Osteocyte (in vitro differentiated cells): Measurements from ENCODE around the gene CRYGC. TPM values are rescaled to one million over a fixed set of nuclear protein-coding genes. Genes with fewer than 3 reads are reported as not detected.

ENCODE experiments used
- DNase-seq: peaks from one replicate; pipeline ENCODE4 v3.0.0; 2021; ENCODE audit warnings: mixed read lengths; ENCODE audit not compliant: unreplicated experiment; ENCODE audit errors: extremely low spot score
- H3K27ac Mint-ChIP-seq: one replicate; pipeline ENCODE4 v1.8.0; 2021; ENCODE audit warnings: mild to moderate bottlenecking, mixed read lengths; ENCODE audit not compliant: unreplicated experiment
- H3K27me3 Mint-ChIP-seq: one replicate; pipeline ENCODE4 v1.8.0; 2021; ENCODE audit warnings: mixed read lengths; ENCODE audit not compliant: unreplicated experiment
- H3K36me3 Mint-ChIP-seq: one replicate; pipeline ENCODE4 v1.8.0; 2021; ENCODE audit warnings: mixed read lengths; ENCODE audit not compliant: unreplicated experiment
- H3K4me1 Mint-ChIP-seq: one replicate; pipeline ENCODE4 v1.8.0; 2021; ENCODE audit warnings: mixed read lengths; ENCODE audit not compliant: unreplicated experiment
- H3K4me3 Mint-ChIP-seq: one replicate; pipeline ENCODE4 v1.8.0; 2021; ENCODE audit warnings: mild to moderate bottlenecking, moderate library complexity, mixed read lengths; ENCODE audit not compliant: unreplicated experiment
- H3K9me3 Mint-ChIP-seq: one replicate; pipeline ENCODE4 v1.8.0; 2021; ENCODE audit warnings: mixed read lengths; ENCODE audit not compliant: unreplicated experiment
- CTCF ChIP-seq: fragments of 200-600 bp; sonication (generic); IDR thresholded peaks from 2 replicates; pipeline ENCODE4 v1.5.0; 2021; ENCODE audit warnings: antibody characterized with exemption, mild to moderate bottlenecking, moderate library complexity
- total RNA-seq: library from RNA; stranded (reverse); gene quantifications from 2 replicates; pipeline ENCODE4 v1.2.1, GENCODE V29; 2021

Gene CRYGC
- total RNA-seq, 1 donor from 2014 or later = not detected

GRCh38 chr2:208098267-208098666, 31.4 kb downstream of the CRYGC start:
- Mint-ChIP-seq H3K9me3 (no peaks in the 10 kb centered on the region), H3K4me1 (peaks cover 3% of the 10 kb centered on the region), H3K27me3 (peaks cover 4% of the 10 kb centered on the region), H3K27ac (no peak overlapping the region), H3K36me3 (no peaks in the 10 kb centered on the region), H3K4me3 (no peak overlapping the region)
- DNase-seq = no peak
- no peak for TF ChIP-seq CTCF

- no peak for TF ChIP-seq CTCF
- no peaks in the 10 kb centered on the region for H3K36me3 Mint-ChIP-seq
- no peak for DNase-seq
- no peaks in the 10 kb centered on the region for H3K9me3 Mint-ChIP-seq
- H3K4me3 Mint-ChIP-seq = no peak overlapping the region
- H3K27ac Mint-ChIP-seq = no peak overlapping the region
- H3K27me3 Mint-ChIP-seq = peaks cover 4% of the 10 kb centered on the region
- peaks cover 3% of the 10 kb centered on the region for H3K4me1 Mint-ChIP-seq
These were observed 31.8 kb downstream of the CRYGC start for GRCh38 chr2:208097801-208098200.

- no peak for TF ChIP-seq CTCF
- H3K9me3 Mint-ChIP-seq = no peaks in the 10 kb centered on the region
- peaks cover 3% of the 10 kb centered on the region for H3K4me1 Mint-ChIP-seq
- H3K27me3 Mint-ChIP-seq = peaks cover 6% of the 10 kb centered on the region
- no peak overlapping the region for H3K4me3 Mint-ChIP-seq
- no peak overlapping the region for H3K27ac Mint-ChIP-seq
- H3K36me3 Mint-ChIP-seq = no peaks in the 10 kb centered on the region
- DNase-seq = no peak
These were observed 32.3 kb downstream of the CRYGC start for GRCh38 chr2:208097313-208097712.

GRCh38 chr2:208096080-208096479, 33.5 kb downstream of the CRYGC start:
- no peak overlapping the region for H3K27ac Mint-ChIP-seq
- H3K27me3 Mint-ChIP-seq = peaks cover 5% of the 10 kb centered on the region
- H3K4me3 Mint-ChIP-seq = no peak overlapping the region
- H3K4me1 Mint-ChIP-seq = peaks cover 3% of the 10 kb centered on the region
- no peaks in the 10 kb centered on the region for H3K9me3 Mint-ChIP-seq
- no peaks in the 10 kb centered on the region for H3K36me3 Mint-ChIP-seq
- DNase-seq = no peak
- no peak for TF ChIP-seq CTCF

GRCh38 chr2:208093128-208093527, 36.5 kb downstream of the CRYGC start:
- Mint-ChIP-seq H3K36me3 (no peaks in the 10 kb centered on the region), H3K4me3 (no peak overlapping the region), H3K27ac (no peak overlapping the region), H3K9me3 (peaks cover 3% of the 10 kb centered on the region), H3K27me3 (peaks cover 5% of the 10 kb centered on the region), H3K4me1 (peaks cover 2% of the 10 kb centered on the region)
- TF ChIP-seq CTCF = no peak
- DNase-seq = no peak
